Measurements from ENCODE around the gene SHKBP1. TPM values are rescaled to one million over a fixed set of nuclear protein-coding genes. Genes with fewer than 3 reads are reported as not detected.

Gene SHKBP1
- total and polyA plus RNA-seq, 2 of the 8 experiments (the other 6 are each of a cell fraction or from before 2014, with no cell fraction given) = 74.6 to 98.8 TPM

DNA sequence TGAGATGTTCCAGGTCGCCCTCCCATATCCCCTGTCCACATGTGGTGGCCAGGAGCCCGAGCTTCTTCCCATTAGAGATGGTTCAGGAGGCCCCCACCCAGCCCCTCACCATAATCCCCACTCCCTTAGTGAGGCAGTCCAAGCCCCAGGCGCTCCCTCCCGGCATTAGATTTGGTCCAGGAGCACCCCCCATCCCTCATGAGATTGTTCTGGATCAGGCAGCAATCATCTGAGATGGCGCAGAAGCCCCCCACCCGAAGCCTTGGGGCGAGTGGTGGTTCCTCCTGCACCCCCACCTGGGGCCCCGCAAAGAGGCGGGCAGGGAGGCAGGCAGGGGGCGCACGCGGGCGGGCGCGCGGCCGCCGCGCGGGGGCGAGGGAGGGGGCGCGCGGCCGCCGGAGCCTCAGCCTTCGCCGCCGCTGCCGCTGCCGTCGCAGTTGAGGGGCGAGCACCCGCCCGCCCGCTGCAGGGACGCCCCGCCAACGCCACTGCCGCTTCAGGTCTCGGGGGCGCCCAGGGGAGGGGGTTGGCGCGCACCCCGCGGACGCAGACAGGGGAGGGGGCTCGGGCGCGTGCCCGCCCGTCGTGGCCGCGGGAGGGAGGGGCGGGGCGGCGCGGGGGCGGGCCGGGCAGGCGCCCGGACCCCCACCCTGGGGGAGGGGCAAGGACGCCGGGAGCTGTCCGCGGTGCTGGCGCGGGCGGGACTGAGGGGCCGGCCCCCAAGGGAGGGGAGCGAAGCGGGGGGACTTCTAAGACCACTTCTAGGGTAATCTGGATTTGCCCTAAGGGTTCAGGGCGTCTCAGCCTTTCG lies 46.4 kb upstream of the SHKBP1 start:
- peaks cover 0 to 7% (median 4%) of the 10 kb centered on the region in 4 experiments; a peak in 6 of 7 replicates for H3K4me1 ChIP-seq (replicated peaks in 1 of 4; ENCODE audit: control insufficient read depth in 3 of 4, insufficient read depth in 4 of 4, low read length in 3 of 4)
- no peaks in the 10 kb centered on the region for H4K20me1 ChIP-seq (replicated peaks in 1 of 2; ENCODE audit: control insufficient read depth in 1 of 2, insufficient read depth in 2 of 2, low read length in 2 of 2)
- H3K79me2 ChIP-seq (ENCODE audit: control insufficient read depth in 1 of 2, insufficient read depth in 2 of 2, low read length in 2 of 2) = no peaks in the 10 kb centered on the region
- no peak overlapping the region; the same call in 1 of the 2 replicates for H3K27ac ChIP-seq (ENCODE audit: low read depth, low read length)
- H3K23me2 ChIP-seq (ENCODE audit: low read depth, low read length) = peaks cover 9% of the 10 kb centered on the region
- ChIA-PET POLR2A (ENCODE audit: partially characterized antibody) (interaction anchor here (0.7 to 1.0 kb wide), 2 partner anchors 83 to 474 kb away, joined by 3 to 4 read pairs; no protein-coding TSS in a partner anchor), CTCF (ENCODE audit: partially characterized antibody) (interaction anchor here (0.6 to 2.7 kb wide), 16 partner anchors 10 to 1758 kb away, joined by 3 to 10 read pairs (median 3); partner anchors contain the start of gene LTBP4)
- H3K9me3 ChIP-seq (ENCODE audit: insufficient read depth in 2 of 2, low read depth in 1 of 2, low read length in 1 of 2) = peaks cover 0 to 3% of the 10 kb centered on the region in 2 experiments; a peak in 1 of 4 replicates
- TF ChIP-seq, protein P1, sequence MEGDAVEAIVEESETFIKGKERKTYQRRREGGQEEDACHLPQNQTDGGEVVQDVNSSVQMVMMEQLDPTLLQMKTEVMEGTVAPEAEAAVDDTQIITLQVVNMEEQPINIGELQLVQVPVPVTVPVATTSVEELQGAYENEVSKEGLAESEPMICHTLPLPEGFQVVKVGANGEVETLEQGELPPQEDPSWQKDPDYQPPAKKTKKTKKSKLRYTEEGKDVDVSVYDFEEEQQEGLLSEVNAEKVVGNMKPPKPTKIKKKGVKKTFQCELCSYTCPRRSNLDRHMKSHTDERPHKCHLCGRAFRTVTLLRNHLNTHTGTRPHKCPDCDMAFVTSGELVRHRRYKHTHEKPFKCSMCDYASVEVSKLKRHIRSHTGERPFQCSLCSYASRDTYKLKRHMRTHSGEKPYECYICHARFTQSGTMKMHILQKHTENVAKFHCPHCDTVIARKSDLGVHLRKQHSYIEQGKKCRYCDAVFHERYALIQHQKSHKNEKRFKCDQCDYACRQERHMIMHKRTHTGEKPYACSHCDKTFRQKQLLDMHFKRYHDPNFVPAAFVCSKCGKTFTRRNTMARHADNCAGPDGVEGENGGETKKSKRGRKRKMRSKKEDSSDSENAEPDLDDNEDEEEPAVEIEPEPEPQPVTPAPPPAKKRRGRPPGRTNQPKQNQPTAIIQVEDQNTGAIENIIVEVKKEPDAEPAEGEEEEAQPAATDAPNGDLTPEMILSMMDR (IDR thresholded peaks at IDR 0.05; ENCODE audit: control extremely low read depth in 1 of 3, insufficient read depth in 1 of 3, low read depth in 1 of 3, low read length in 3 of 3) = peak; percentile 35 to 63 (median 43)
- TF ChIP-seq NRF1 (IDR thresholded peaks at IDR 0.05; ENCODE audit: low read depth, low read length) (no peak), SIN3A (conservative IDR thresholded peaks at IDR 0.05 in 1 of 2, IDR thresholded peaks at IDR 0.05 in 1 of 2; ENCODE audit: low read depth in 1 of 2, low read length in 2 of 2) (peak; percentile 52 to 88; a peak in 1 of 4 replicates), TAF1 (IDR thresholded peaks at IDR 0.05; ENCODE audit: low read depth, low read length) (0 out of 2 replicates have a peak, but pooled peaks have one; percentile 15)
- no peak overlapping the region for H2AFZ ChIP-seq (ENCODE audit: low read length)
- no peak overlapping the region for H3K23ac ChIP-seq (ENCODE audit: insufficient read length)
- no peak overlapping the region for H2BK15ac ChIP-seq (ENCODE audit: low read length)
- H3K27me3 ChIP-seq (replicated peaks in 1 of 4; ENCODE audit: control insufficient read depth in 3 of 4, extremely low read depth in 1 of 4, insufficient read depth in 3 of 4, low read length in 3 of 4) = peaks cover 0 to 4% (median 0%) of the 10 kb centered on the region in 4 experiments; a peak in 2 of 7 replicates
- no peak overlapping the region for H2BK5ac ChIP-seq (ENCODE audit: low read depth, low read length)
- H3K36me3 ChIP-seq (ENCODE audit: control insufficient read depth in 2 of 4, insufficient read depth in 4 of 4, low read length in 3 of 4) = no peaks in the 10 kb centered on the region
- H3K9ac ChIP-seq (replicated peaks in 1 of 4; ENCODE audit: extremely low read depth in 1 of 4, low read depth in 3 of 4, low read length in 3 of 4) = no peak overlapping the region
- no peak overlapping the region for H2BK20ac ChIP-seq (ENCODE audit: low read length)
- H3K4ac ChIP-seq (replicated peaks; ENCODE audit: insufficient read length, low read depth, low read length) = no peak overlapping the region
- H3K4me2 ChIP-seq (ENCODE audit: insufficient read depth in 1 of 2, low read depth in 2 of 2, low read length in 2 of 2) = peak overlapping the region; percentile 55 to 64
- H3K79me1 ChIP-seq (ENCODE audit: low read depth, low read length) = no peaks in the 10 kb centered on the region
- H3K4me3 ChIP-seq (ENCODE audit: extremely low read depth in 1 of 4, insufficient read depth in 2 of 4, low read depth in 3 of 4, low read length in 4 of 4) = peak overlapping the region in 3 of 4 experiments; percentile 26 to 62 (median 56); a peak in 7 of 8 replicates
- peak overlapping the region; percentile 31; the same call in 1 of the 2 replicates for H4K8ac ChIP-seq (ENCODE audit: extremely low read depth, insufficient read depth, low read length)
- H4K91ac ChIP-seq (replicated peaks; ENCODE audit: insufficient read length, low read length) = peak overlapping the region; percentile 15
- FAIRE-seq (no peak), DNase-seq (ENCODE audit: low read depth in 1 of 2, low spot score in 2 of 2) (peak in 1 of 2 experiments; percentile 92)
- H2AK5ac ChIP-seq (ENCODE audit: low read depth, low read length) = no peak overlapping the region
- H2BK12ac ChIP-seq (ENCODE audit: low read depth, low read length) = no peak overlapping the region
- H2BK120ac ChIP-seq (replicated peaks; ENCODE audit: low read depth, low read length) = no peak overlapping the region
- 4% methylated on average over 5 of the region's 75 CpGs; no CpG with 5 or more reads in 1 of the 2 experiments for WGBS, 2 experiments (ENCODE audit: extremely low coverage in 1 of 2, insufficient coverage in 1 of 2, insufficient read length in 1 of 2, insufficient replicate concordance in 2 of 2, low coverage in 1 of 2, low lambda C conversion rate in 2 of 2, missing lambda C conversion rate in 1 of 2)
- no peak overlapping the region for H3K56ac ChIP-seq (replicated peaks; ENCODE audit: insufficient read length, low read depth, low read length)
- H4K5ac ChIP-seq (ENCODE audit: insufficient read length, low read depth, low read length) = peak overlapping the region; percentile 68
- H3K14ac ChIP-seq (ENCODE audit: insufficient read length) = no peak overlapping the region
- no peak overlapping the region; the same call in 1 of the 2 replicates for H3K18ac ChIP-seq (ENCODE audit: extremely low read depth, low read length)
